HepG2 (cell line): ENCODE measurements around the gene CABLES2.

Experiments
- AFF4 ChIP-seq: sonication (generic); formaldehyde crosslinking; IDR thresholded peaks from 2 replicates; pipeline ENCODE4 v1.4.0; 2020; ENCODE audit warnings: missing genetic modification reagents
- ARNTL ChIP-seq: sonication (generic); formaldehyde crosslinking; IDR thresholded peaks from 2 replicates; pipeline ENCODE4 v1.4.0; 2020; ENCODE audit warnings: mild to moderate bottlenecking, missing genetic modification reagents
- CTCF ChIP-seq: sonication (generic); formaldehyde crosslinking; IDR thresholded peaks from 2 replicates; pipeline ENCODE4 v1.5.0; 2020; ENCODE audit warnings: mild to moderate bottlenecking, missing genetic modification reagents, moderate library complexity
- HNRNPLL ChIP-seq: fragments of 200-400 bp; formaldehyde crosslinking; IDR thresholded peaks from 2 replicates; pipeline ENCODE4 v1.6.1; 2017; ENCODE audit warnings: mild to moderate bottlenecking, low read depth, low read length; ENCODE audit not compliant: poor library complexity, severe bottlenecking
- NR2C2 ChIP-seq: sonication (generic); formaldehyde crosslinking; IDR thresholded peaks from 2 replicates; pipeline ENCODE4 v1.4.0; 2020; ENCODE audit warnings: missing genetic modification reagents, mild to moderate bottlenecking, moderate library complexity, borderline replicate concordance
- SIN3A ChIP-seq: IDR thresholded peaks from 2 replicates; pipeline ENCODE4 v1.6.1; 2011; ENCODE audit warnings: low read depth, mild to moderate bottlenecking, control low read depth, low read length, borderline replicate concordance
- SIN3B ChIP-seq: fragments of 150-350 bp; IDR thresholded peaks from 2 replicates; pipeline ENCODE4 v1.6.1; 2014; ENCODE audit warnings: low read length
- SNAPC5 ChIP-seq: sonication (generic); formaldehyde crosslinking; IDR thresholded peaks from 2 replicates; pipeline ENCODE4 v1.8.1; 2023; ENCODE audit warnings: mild to moderate bottlenecking, missing genetic modification reagents, borderline replicate concordance
- ZBTB49 ChIP-seq: sonication (generic); formaldehyde crosslinking; IDR thresholded peaks from 2 replicates; pipeline ENCODE4 v1.4.0; 2020; ENCODE audit warnings: missing genetic modification reagents, borderline replicate concordance
- ZNF276 ChIP-seq: sonication (generic); formaldehyde crosslinking; IDR thresholded peaks from 2 replicates; pipeline ENCODE4 v1.4.0; 2020; ENCODE audit warnings: mild to moderate bottlenecking, low read depth, missing genetic modification reagents

GRCh38 chr20:62409086-62409853 lies 2.2 kb upstream of the CABLES2 start:
- TF ChIP-seq SIN3A = no peak
- no peak for TF ChIP-seq SNAPC5
- no peak for TF ChIP-seq AFF4 (CRISPR knock-in tag)
- TF ChIP-seq ZNF276 (CRISPR knock-in tag) = no peak
- no peak for TF ChIP-seq CTCF (CRISPR knock-in tag)
- TF ChIP-seq SIN3B = no peak
- TF ChIP-seq ZBTB49 = no peak
- TF ChIP-seq HNRNPLL = no peak
- TF ChIP-seq NR2C2 = no peak
- no peak for TF ChIP-seq ARNTL (CRISPR knock-in tag)
